ENCODE measurements around the gene MYO16. TPM values are rescaled to one million over a fixed set of nuclear protein-coding genes. Genes with fewer than 3 reads are reported as not detected.
A peak's percentile ranks its signal among the peaks of the same experiment; 100 is the strongest.

MYO16 gene
- not detected in 2 replicates for total RNA-seq

DNA sequence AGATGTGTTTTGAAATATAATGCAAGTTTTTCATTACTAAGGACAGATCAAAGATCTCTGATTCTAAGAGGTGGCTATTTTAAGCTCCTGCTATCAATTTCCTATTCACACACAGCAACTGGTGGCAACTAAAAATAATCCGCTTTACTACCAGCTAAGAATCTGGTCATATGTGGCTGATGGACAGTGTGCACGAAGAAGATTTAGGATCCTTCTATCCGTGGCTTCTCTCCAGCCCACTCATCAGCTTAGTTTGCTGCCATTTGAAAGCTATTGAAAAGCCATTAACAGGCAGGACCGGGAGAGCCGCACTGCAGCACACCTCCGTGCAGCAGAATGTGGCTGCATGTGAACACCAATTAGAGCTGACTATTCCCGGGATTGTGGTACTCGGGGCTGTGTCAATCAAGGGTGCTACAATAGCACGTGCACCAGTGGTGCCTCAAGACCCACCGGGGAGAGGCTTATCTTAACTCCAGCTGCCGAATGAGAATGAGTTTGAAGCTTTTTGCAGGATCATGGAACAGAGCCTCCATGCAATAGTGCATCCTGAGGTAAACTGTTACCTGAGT lies at the start of gene MYO16:
TSS of gene MYO16 (plus strand) at position 431 of the 572 bp plus-strand sequence. CDS start 234 bp downstream, outside the sequence.
- H3K4me3 ChIP-seq (ENCODE audit: low read depth, low read length) = no peak within 1 kb of the TSS
- no peak for FAIRE-seq
- TF ChIP-seq CTCF (IDR thresholded peaks at IDR 0.05; ENCODE audit: insufficient read depth, low read length, severe bottlenecking) = no peak

GRCh38 chr13:108586826-108587225 lies 42.6 kb upstream of the MYO16 start:
- H3K4me3 ChIP-seq (ENCODE audit: low read depth, low read length) = no peak overlapping the region
- no peak for FAIRE-seq
- no peak for DNase-seq (ENCODE audit: low read depth)
- TF ChIP-seq CTCF (IDR thresholded peaks at IDR 0.05; ENCODE audit: insufficient read depth, low read length, severe bottlenecking) = no peak
- H3K27me3 ChIP-seq (ENCODE audit: control insufficient read depth, insufficient read depth, low read length) = no peaks in the 10 kb centered on the region
- H3K36me3 ChIP-seq (ENCODE audit: control insufficient read depth, insufficient read depth, low read length) = no peaks in the 10 kb centered on the region

More for the DNA sequence above, at the start of gene MYO16:
- DNase-seq (ENCODE audit: low read depth) = no peak
- no peaks in the 10 kb centered on the region for H3K36me3 ChIP-seq (ENCODE audit: control insufficient read depth, insufficient read depth, low read length)
- H3K27me3 ChIP-seq (ENCODE audit: control insufficient read depth, insufficient read depth, low read length) = no peaks in the 10 kb centered on the region

GRCh38 chr13:108588516-108588915 lies 40.9 kb upstream of the MYO16 start:
- no peak for DNase-seq (ENCODE audit: low read depth)
- Histone ChIP-seq H3K36me3 (ENCODE audit: control insufficient read depth, insufficient read depth, low read length) (no peaks in the 10 kb centered on the region), H3K4me3 (ENCODE audit: low read depth, low read length) (no peak overlapping the region), H3K27me3 (ENCODE audit: control insufficient read depth, insufficient read depth, low read length) (no peaks in the 10 kb centered on the region)
- no peak for TF ChIP-seq CTCF (IDR thresholded peaks at IDR 0.05; ENCODE audit: insufficient read depth, low read length, severe bottlenecking)
- FAIRE-seq = no peak

DNA sequence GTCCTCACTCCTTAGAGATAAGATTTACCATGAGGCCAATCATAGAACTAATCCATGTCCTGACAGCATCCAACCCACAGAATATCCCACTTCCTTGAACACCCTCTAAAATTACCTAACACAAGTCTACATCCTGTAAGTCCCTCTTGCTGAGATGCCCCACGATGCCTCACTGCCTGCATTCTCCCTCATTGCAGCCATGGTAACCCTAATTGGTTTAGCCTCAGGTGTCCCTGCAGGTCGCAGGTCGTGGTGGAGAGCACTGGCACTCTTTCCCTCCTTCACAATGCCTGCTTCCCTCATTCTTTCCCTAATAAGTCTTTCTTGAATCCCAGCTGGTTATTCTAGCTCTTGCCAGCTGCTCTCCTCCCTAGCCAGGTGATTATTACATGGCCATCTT lies 35.3 kb upstream of the MYO16 start:
- FAIRE-seq = peak; percentile 60

DNA sequence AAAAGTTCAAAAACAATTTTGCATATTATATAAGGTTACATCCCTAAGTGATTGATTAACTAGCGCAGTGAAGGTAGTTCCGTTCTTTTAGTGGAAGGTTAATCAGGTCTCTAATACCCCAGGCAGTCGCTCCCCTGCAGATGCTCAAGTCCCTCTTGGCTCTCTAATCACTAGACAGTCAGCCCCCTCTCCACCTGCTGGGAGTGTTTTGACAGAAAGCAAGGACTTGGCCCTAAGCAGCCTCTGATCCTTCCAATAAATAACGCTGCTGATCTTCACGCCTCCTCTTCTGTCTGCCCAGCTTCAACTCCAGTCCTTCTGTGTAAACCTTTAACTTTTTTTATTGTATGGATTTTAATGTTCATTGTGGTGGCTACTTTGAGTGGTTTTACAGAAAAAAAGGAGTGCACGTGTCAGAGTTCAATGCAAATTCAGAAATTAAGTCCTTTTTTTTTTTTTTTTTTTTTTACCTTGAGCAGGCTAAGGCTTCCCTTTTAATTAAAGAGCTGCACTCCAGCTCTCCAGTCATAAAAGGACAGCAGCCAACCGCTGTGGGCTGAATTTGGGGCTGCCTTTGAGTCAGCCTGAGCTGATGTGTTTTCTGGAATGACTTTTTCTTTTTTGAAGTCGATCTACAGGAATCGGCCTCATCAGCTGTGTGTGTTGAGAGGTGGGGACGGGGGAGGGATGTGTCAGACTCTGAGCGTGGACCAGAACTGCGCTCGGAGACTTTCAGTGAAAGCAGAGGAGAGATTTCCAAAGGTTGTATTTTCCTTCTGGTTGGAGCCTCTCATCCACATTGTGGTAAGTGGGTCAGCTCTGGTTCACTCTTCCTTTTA lies 33.8 kb upstream of the MYO16 start:
- FAIRE-seq = no peak
- DNase-seq (ENCODE audit: low read depth) = no peak
- no peak for TF ChIP-seq CTCF (IDR thresholded peaks at IDR 0.05; ENCODE audit: insufficient read depth, low read length, severe bottlenecking)
- Histone ChIP-seq H3K4me3 (ENCODE audit: low read depth, low read length) (no peak overlapping the region), H3K36me3 (ENCODE audit: control insufficient read depth, insufficient read depth, low read length) (no peaks in the 10 kb centered on the region), H3K27me3 (ENCODE audit: control insufficient read depth, insufficient read depth, low read length) (no peaks in the 10 kb centered on the region)

More for the DNA sequence above, 35.3 kb upstream of the MYO16 start:
- no peak for TF ChIP-seq CTCF (IDR thresholded peaks at IDR 0.05; ENCODE audit: insufficient read depth, low read length, severe bottlenecking)
- H3K36me3 ChIP-seq (ENCODE audit: control insufficient read depth, insufficient read depth, low read length) = no peaks in the 10 kb centered on the region
- DNase-seq (ENCODE audit: low read depth) = no peak
- no peak overlapping the region for H3K4me3 ChIP-seq (ENCODE audit: low read depth, low read length)
- no peaks in the 10 kb centered on the region for H3K27me3 ChIP-seq (ENCODE audit: control insufficient read depth, insufficient read depth, low read length)
